ENCODE data around the gene KRT6A.

KRT6A gene

GRCh38 chr12:52493172-52493571 is at the start of gene KRT6A:
Gene KRT6A, minus strand, starts transcription at chr12:52493257. Its CDS starts 69 bp downstream, at chr12:52493188.
- DNase-seq (ENCODE audit: low spot score), result no peak

- no peak for DNase-seq (ENCODE audit: low spot score)
These were observed 49.1 kb upstream of the KRT6A start for GRCh38 chr12:52542157-52542556.

GRCh38 chr12:52541709-52542108 is 48.7 kb upstream of the KRT6A start:
- no peak for DNase-seq (ENCODE audit: low spot score)

GRCh38 chr12:52540531-52540930 is 47.5 kb upstream of the KRT6A start:
- DNase-seq (ENCODE audit: low spot score), result no peak

GRCh38 chr12:52539821-52540173 is 46.7 kb upstream of the KRT6A start:
- DNase-seq (ENCODE audit: low spot score), result no peak

- no peak for DNase-seq (ENCODE audit: low spot score)
These were observed 46.2 kb upstream of the KRT6A start for GRCh38 chr12:52539083-52539820.

- no peak for DNase-seq (ENCODE audit: low spot score)
These were observed 44.0 kb upstream of the KRT6A start for GRCh38 chr12:52537101-52537500.

- no peak for DNase-seq (ENCODE audit: low spot score)
These were observed 42.5 kb upstream of the KRT6A start for GRCh38 chr12:52535574-52535973.

- no peak for DNase-seq (ENCODE audit: low spot score)
These were observed 41.4 kb upstream of the KRT6A start for GRCh38 chr12:52534482-52534881.

GRCh38 chr12:52533686-52534470 is 40.8 kb upstream of the KRT6A start:
- DNase-seq (ENCODE audit: low spot score), result no peak

GRCh38 chr12:52532636-52533035 is 39.6 kb upstream of the KRT6A start:
- DNase-seq (ENCODE audit: low spot score), result no peak

GRCh38 chr12:52531566-52532300 is 38.7 kb upstream of the KRT6A start:
- DNase-seq (ENCODE audit: low spot score), result no peak

- no peak for DNase-seq (ENCODE audit: low spot score)
These were observed 37.8 kb upstream of the KRT6A start for GRCh38 chr12:52530905-52531304.

- DNase-seq (ENCODE audit: low spot score), result no peak
These were observed 37.3 kb upstream of the KRT6A start for GRCh38 chr12:52530366-52530765.

GRCh38 chr12:52529846-52530245 is 36.8 kb upstream of the KRT6A start:
- DNase-seq (ENCODE audit: low spot score), result no peak

GRCh38 chr12:52529417-52529816 is 36.4 kb upstream of the KRT6A start:
- DNase-seq (ENCODE audit: low spot score), result no peak

GRCh38 chr12:52528641-52529143 is 35.6 kb upstream of the KRT6A start:
- peak; percentile 44 for DNase-seq (ENCODE audit: low spot score)

- peak; percentile 17 for DNase-seq (ENCODE audit: low spot score)
These were observed 34.2 kb upstream of the KRT6A start for GRCh38 chr12:52527121-52527800.

- peak; percentile 36 for DNase-seq (ENCODE audit: low spot score)
These were observed 33.5 kb upstream of the KRT6A start for GRCh38 chr12:52526511-52526951.

- DNase-seq (ENCODE audit: low spot score), result peak; percentile 59
These were observed 32.8 kb upstream of the KRT6A start for GRCh38 chr12:52525661-52526499.

Measured in left forelimb (tissue), 1 donor.